Measurements from ENCODE around the gene RASSF3. TPM values are rescaled to one million over a fixed set of nuclear protein-coding genes. Genes with fewer than 3 reads are reported as not detected.

RASSF3 gene
- total and polyA plus RNA-seq, 12 donors, result 21.7 to 75.8 (median 39.5) TPM

- Histone ChIP-seq H3K36me3 (replicated peaks in 1 of 2) (peaks cover 0 to 93% of the 10 kb centered on the region in 2 donors), H3K4me3 (no peak overlapping the region), H3K27me3 (no peaks in the 10 kb centered on the region), H3K27ac (peak overlapping the region in 1 of 5 donors; percentile 27), H3K4me1 (replicated peaks in 1 of 2) (peaks cover 25 to 38% of the 10 kb centered on the region in 2 donors), H3K9me3 (replicated peaks in 1 of 3) (no peaks in the 10 kb centered on the region)
- intact Hi-C loops (cut with DNase I), result no loop called here
- 71 to 79% (median 73%) methylated on average over 2 of the region's 2 CpGs for whole genome bisulfite sequencing, 4 donors
- DNase-seq, result no peak
- TF ChIP-seq POLR2A (IDR thresholded peaks at IDR 0.05), result no peak
- TF ChIP-seq CTCF (IDR thresholded peaks at IDR 0.05), result no peak
Observed at GRCh38 chr12:64740646-64741045, 130.4 kb downstream of the RASSF3 start.

GRCh38 chr12:64742416-64742815 is 132.1 kb downstream of the RASSF3 start:
- Histone ChIP-seq H3K9me3 (replicated peaks in 1 of 3) (no peaks in the 10 kb centered on the region), H3K27ac (peak overlapping the region in 1 of 5 donors; percentile 51), H3K27me3 (no peaks in the 10 kb centered on the region), H3K4me1 (replicated peaks in 1 of 2) (peaks cover 43 to 55% of the 10 kb centered on the region in 2 donors), H3K36me3 (replicated peaks in 1 of 2) (peaks cover 0 to 76% of the 10 kb centered on the region in 2 donors), H3K4me3 (no peak overlapping the region)
- intact Hi-C loops (cut with DNase I), result no loop called here
- TF ChIP-seq CTCF (IDR thresholded peaks at IDR 0.05), result no peak
- TF ChIP-seq POLR2A (IDR thresholded peaks at IDR 0.05), result no peak
- DNase-seq, result no peak
- WGBS, 4 donors, result 76 to 87% (median 78%) methylated on average over 3 of the region's 3 CpGs

- no peak for DNase-seq
- no peaks in the 10 kb centered on the region for H3K27me3 ChIP-seq
- no peak overlapping the region for H3K4me3 ChIP-seq
- H3K36me3 ChIP-seq (replicated peaks in 1 of 2), result peaks cover 0 to 68% of the 10 kb centered on the region in 2 donors
- TF ChIP-seq POLR2A (IDR thresholded peaks at IDR 0.05) (no peak), CTCF (IDR thresholded peaks at IDR 0.05) (no peak)
- WGBS, 4 donors, result 95 to 98% (median 97%) methylated on average over 3 of the region's 3 CpGs
- H3K4me1 ChIP-seq (replicated peaks in 1 of 2), result peaks cover 48 to 55% of the 10 kb centered on the region in 2 donors
- H3K9me3 ChIP-seq (replicated peaks in 1 of 3), result no peaks in the 10 kb centered on the region
- intact Hi-C loops (cut with DNase I), result no loop called here
- H3K27ac ChIP-seq, result no peak overlapping the region
Observed at GRCh38 chr12:64743206-64743605, 132.9 kb downstream of the RASSF3 start.

- intact Hi-C loops (cut with DNase I), result no loop called here
- peaks cover 0 to 60% of the 10 kb centered on the region in 2 donors for H3K36me3 ChIP-seq (replicated peaks in 1 of 2)
Observed at GRCh38 chr12:64744422-64745258, 134.3 kb downstream of the RASSF3 start.

More at GRCh38 chr12:64744422-64745258, 134.3 kb downstream of the RASSF3 start:
- DNase-seq, result no peak
- Histone ChIP-seq H3K27ac (peak overlapping the region; percentile 50 to 83 (median 58)), H3K9me3 (replicated peaks in 1 of 3) (no peaks in the 10 kb centered on the region), H3K27me3 (no peaks in the 10 kb centered on the region), H3K4me1 (replicated peaks in 1 of 2) (peaks cover 43 to 47% of the 10 kb centered on the region in 2 donors), H3K4me3 (peak overlapping the region in 1 of 4 donors; percentile 36)
- WGBS, 4 donors, result 45 to 52% (median 47%) methylated on average over 5 of the region's 5 CpGs
- TF ChIP-seq CTCF (IDR thresholded peaks at IDR 0.05), result no peak
- TF ChIP-seq POLR2A (IDR thresholded peaks at IDR 0.05), result peak in 1 of 2 donors; percentile 5

Data from adrenal gland (tissue), 12 donors.